Dermis blood vessel endothelial cell (primary cell): ENCODE measurements around the gene ELMO1. TPM values are rescaled to one million over a fixed set of nuclear protein-coding genes. Genes with fewer than 3 reads are reported as not detected.

Source experiments
- DNase-seq: peaks from one replicate; pipeline ENCODE4 v3.0.0; 2010
- total RNA-seq: library from RNA; depleted of rRNA; stranded (reverse); fragments of >200 nt; gene quantifications from 2 replicates; pipeline ENCODE4 v1.2.3, GENCODE V29; 2014

Gene ELMO1
- total RNA-seq, 1 donor from 2014 or later, result 109 TPM

GRCh38 chr7:37408291-37409228 is 40.1 kb downstream of the ELMO1 start:
- peak; percentile 45 for DNase-seq

- no peak for DNase-seq
Observed at GRCh38 chr7:37405603-37406122, 43.0 kb downstream of the ELMO1 start.

- no peak for DNase-seq
Observed at GRCh38 chr7:37405128-37405527, 43.5 kb downstream of the ELMO1 start.

GRCh38 chr7:37399876-37400421 is 48.7 kb downstream of the ELMO1 start:
- no peak for DNase-seq

GRCh38 chr7:37398403-37398802 is 50.3 kb downstream of the ELMO1 start:
- DNase-seq, result no peak

GRCh38 chr7:37395618-37396259 is 52.9 kb downstream of the ELMO1 start:
- DNase-seq, result no peak

GRCh38 chr7:37394158-37394557 is 54.5 kb downstream of the ELMO1 start:
- no peak for DNase-seq

- DNase-seq, result no peak
Observed at GRCh38 chr7:37393476-37393875, 55.2 kb downstream of the ELMO1 start.

GRCh38 chr7:37392673-37393017 is 56.0 kb downstream of the ELMO1 start:
- DNase-seq, result no peak

GRCh38 chr7:37391791-37392672 is 56.6 kb downstream of the ELMO1 start:
- no peak for DNase-seq

GRCh38 chr7:37390114-37390513 is 58.5 kb downstream of the ELMO1 start:
- no peak for DNase-seq

- peak; percentile 15 for DNase-seq
Observed at GRCh38 chr7:37388811-37389210, 59.9 kb downstream of the ELMO1 start.

- DNase-seq, result peak; percentile 6
Observed at GRCh38 chr7:37385787-37386186, 62.9 kb downstream of the ELMO1 start.

- no peak for DNase-seq
Observed at GRCh38 chr7:37382546-37383088, 66.0 kb downstream of the ELMO1 start.

GRCh38 chr7:37380831-37381230 is 67.8 kb downstream of the ELMO1 start:
- DNase-seq, result no peak

- DNase-seq, result no peak
Observed at GRCh38 chr7:37379546-37380277, 69.0 kb downstream of the ELMO1 start.

GRCh38 chr7:37377231-37377630 is 71.4 kb downstream of the ELMO1 start:
- DNase-seq, result no peak

GRCh38 chr7:37376386-37376785 is 72.3 kb downstream of the ELMO1 start:
- no peak for DNase-seq

GRCh38 chr7:37372750-37373149 is 75.9 kb downstream of the ELMO1 start:
- DNase-seq, result no peak

- no peak for DNase-seq
Observed at GRCh38 chr7:37371755-37372154, 76.9 kb downstream of the ELMO1 start.

GRCh38 chr7:37369906-37370305 is 78.8 kb downstream of the ELMO1 start:
- DNase-seq, result no peak
